HepG2 (cell line): Measurements from ENCODE around the gene ORMDL3. TPM values are rescaled to one million over a fixed set of nuclear protein-coding genes. Genes with fewer than 3 reads are reported as not detected.

Experiments
- ATAC-seq: fragments of 200-7000 bp; cut with Tn5 transposase; 3 replicates; pipeline ENCODE4 v1.9.1; 2020; ENCODE audit warnings: mild to moderate bottlenecking, moderate library complexity
- BruUV-seq: library from RNA; stranded (reverse); fragments of 400-500 nt; replicated peaks from 2 replicates; lab custom pipeline; 2021; lab: Mats Ljungman, UMichigan
- CTCF ChIA-PET: fragments of 300-600 bp; formaldehyde crosslinking; extraction: SDS; loops from one replicate; lab custom pipeline; 2021; ENCODE audit warnings: low total read pairs, inconsistent platforms, low intra/inter-chr PET ratio; lab: Yijun Ruan, JAX
- POLR2A ChIA-PET: fragments of 350-600 bp; sonication (Branson Sonifier 250); formaldehyde crosslinking; loops from one replicate; lab custom pipeline; 2020; ENCODE audit warnings: antibody characterized with exemption, inconsistent platforms; lab: Yijun Ruan, JAX
- DNase-seq: peaks from one replicate; pipeline ENCODE4 v3.0.0-alpha.2; 2015; ENCODE audit warnings: low spot score
- FAIRE-seq: peaks from 3 replicates; lab custom pipeline; 2011; peaks lifted over from hg19 to GRCh38; lab: Jason Lieb, UNC
- H2AFZ ChIP-seq: one replicate; pipeline ENCODE4 v1.6.1; 2011; ENCODE audit warnings: low read length, inconsistent platforms
- H3K27ac ChIP-seq: fragments of 300-600 bp; 3 replicates; pipeline ENCODE4 v1.8.0; 2011; ENCODE audit warnings: mixed run types, mild to moderate bottlenecking, mixed read lengths, low read length, inconsistent platforms; ENCODE audit not compliant: insufficient read depth; ENCODE audit errors: extremely low read length
- H3K27me3 ChIP-seq, 2 experiments: fragments of 200-600 bp in 1 of 2; 2 replicates in 1 of 2; 3 replicates in 1 of 2; pipeline versions ENCODE4 v1.6.0 to v1.8.0; 2011; ENCODE audit warnings: low read length in 2 of 2, mild to moderate bottlenecking in 2 of 2, moderate library complexity in 2 of 2, inconsistent platforms in 1 of 2; ENCODE audit not compliant: insufficient read depth in 2 of 2, control insufficient read depth in 1 of 2
- H3K36me3 ChIP-seq, 2 experiments: fragments of 200-600 bp in 1 of 2; replicated peaks in 1 of 2; 2 replicates in 1 of 2; 3 replicates in 1 of 2; pipeline versions ENCODE4 v1.5.1 to v1.8.0; 2011; ENCODE audit warnings: low read length in 2 of 2, inconsistent platforms in 1 of 2; ENCODE audit not compliant: insufficient read depth in 2 of 2, control insufficient read depth in 1 of 2
- H3K4me1 ChIP-seq: 2 replicates; pipeline ENCODE4 v1.5.1; 2012; ENCODE audit warnings: low read length, inconsistent platforms; ENCODE audit not compliant: insufficient read depth
- H3K4me2 ChIP-seq: 2 replicates; pipeline ENCODE4 v1.6.0; 2011; ENCODE audit warnings: low read depth, low read length, inconsistent platforms
- H3K4me3 ChIP-seq, 3 experiments: fragments of 200-600 bp in 1 of 3; sonication (generic), shearing (Covaris generic) in 1 of 3; replicated peaks in 1 of 3; 2 replicates each; pipeline ENCODE4 v1.5.1; 2011 to 2016; ENCODE audit warnings: low read length in 3 of 3, inconsistent platforms in 2 of 3, low read depth in 2 of 3, mild to moderate bottlenecking in 2 of 3, control low read depth in 1 of 3, mixed read lengths in 1 of 3; ENCODE audit not compliant: insufficient read depth in 1 of 3
- H3K79me2 ChIP-seq: one replicate; pipeline ENCODE4 v1.6.1; 2011; ENCODE audit warnings: low read length, inconsistent platforms; ENCODE audit not compliant: insufficient read depth
- H3K9ac ChIP-seq: 2 replicates; pipeline ENCODE4 v1.6.0; 2011; ENCODE audit warnings: mild to moderate bottlenecking, low read depth, low read length, inconsistent platforms; ENCODE audit not compliant: insufficient read depth
- H3K9me3 ChIP-seq: 2 replicates; pipeline ENCODE4 v1.5.1; 2012; ENCODE audit warnings: mild to moderate bottlenecking, low read length
- H4K20me1 ChIP-seq: 2 replicates; pipeline ENCODE4 v1.6.0; 2011; ENCODE audit warnings: inconsistent platforms, mild to moderate bottlenecking, low read length, moderate library complexity; ENCODE audit not compliant: insufficient read depth
- ARNT2 ChIP-seq: sonication (generic); formaldehyde crosslinking; IDR thresholded peaks from 2 replicates; pipeline ENCODE4 v1.8.0; 2022; ENCODE audit warnings: mild to moderate bottlenecking, low read depth, missing genetic modification reagents, moderate library complexity
- HOXA7 ChIP-seq: sonication (generic); formaldehyde crosslinking; IDR thresholded peaks from 2 replicates; pipeline ENCODE4 v1.8.1; 2022; ENCODE audit warnings: mild to moderate bottlenecking, missing genetic modification reagents, moderate library complexity
- JUND ChIP-seq: sonication (generic); formaldehyde crosslinking; IDR thresholded peaks from 2 replicates; pipeline ENCODE4 v1.8.0; 2022; ENCODE audit warnings: mild to moderate bottlenecking, missing genetic modification reagents
- PAF1 ChIP-seq: IDR thresholded peaks from 2 replicates; pipeline ENCODE4 v1.6.1; 2016; ENCODE audit warnings: missing genetic modification reagents, missing compliant biosample characterization
- POLR2A ChIP-seq, 2 experiments: IDR thresholded peaks; 2 replicates each; pipeline ENCODE4 v1.6.1; 2011; ENCODE audit warnings: low read depth in 2 of 2, low read length in 2 of 2, mild to moderate bottlenecking in 1 of 2, moderate library complexity in 1 of 2; ENCODE audit not compliant: insufficient read depth in 1 of 2
- ZEB1 ChIP-seq: IDR thresholded peaks from 2 replicates; pipeline ENCODE4 v1.6.1; 2012; ENCODE audit warnings: mild to moderate bottlenecking, low read depth, inconsistent platforms; ENCODE audit not compliant: insufficient replicate concordance
- ZMYM2 ChIP-seq: sonication (generic); formaldehyde crosslinking; IDR thresholded peaks from 2 replicates; pipeline ENCODE4 v1.8.0; 2022; ENCODE audit warnings: mild to moderate bottlenecking, missing genetic modification reagents
- ZNF350 ChIP-seq: sonication (generic); formaldehyde crosslinking; IDR thresholded peaks from 2 replicates; pipeline ENCODE4 v1.4.0; 2020; ENCODE audit warnings: mild to moderate bottlenecking, low read depth, missing genetic modification reagents, borderline replicate concordance
- ZNF432 ChIP-seq: sonication (generic); formaldehyde crosslinking; IDR thresholded peaks from 2 replicates; pipeline ENCODE4 v1.5.0; 2020; ENCODE audit warnings: missing genetic modification reagents, mild to moderate bottlenecking, borderline replicate concordance
- ZNF496 ChIP-seq: sonication (generic); formaldehyde crosslinking; IDR thresholded peaks from 2 replicates; pipeline ENCODE4 v1.8.1; 2023; ENCODE audit warnings: mild to moderate bottlenecking, moderate library complexity, missing genetic modification reagents; ENCODE audit not compliant: insufficient replicate concordance
- WGBS: methylation state at CpG from one replicate; pipeline ENCODE4 v1.1.6; 2017; ENCODE audit warnings: low lambda C conversion rate; 5-methylcytosine and 5-hydroxymethylcytosine counted together
- in situ Hi-C: cut with HindIII; loops from 2 replicates; pipeline ENCODE4 v1.10.0; 2017; ENCODE audit warnings: low pct_unique_long_range_greater_than_20kb; ENCODE audit not compliant: extremely low pct_ligation_motif_present
- intact Hi-C: fragments of 100-400 bp; cut with micrococcal nuclease; formaldehyde crosslinking; loops from one replicate; pipeline ENCODE4 v1.10.0; 2022; ENCODE audit not compliant: unreplicated experiment
- polyA plus RNA-seq, 8 experiments: library from polyadenylated mRNA; depleted of rRNA in 3 of 8; stranded (reverse) in 7 of 8; unstranded in 1 of 8; fragments of >200 nt; fragmentation: Illumina TruSeq in 4 of 8; extraction: Trizol in 4 of 8; gene quantifications; 2 replicates each; pipeline versions ENCODE4 v1.2.1 to v1.2.3, GENCODE V29; 2011 to 2016; ENCODE audit warnings: low read depth in 4 of 8, missing spikeins in 1 of 8, mixed read lengths in 1 of 8; ENCODE audit not compliant: insufficient read depth in 1 of 8
- total RNA-seq, 5 experiments: library from RNA; depleted of rRNA; stranded (reverse); fragments of >200 nt; fragmentation: Illumina TruSeq; extraction: Trizol; gene quantifications; 2 replicates each; pipeline ENCODE4 v1.2.3, GENCODE V29; 2016; ENCODE audit warnings: low read depth in 1 of 5
- TF ChIP-seq, protein P1 (sequence below): sonication (generic); formaldehyde crosslinking; IDR thresholded peaks from 2 replicates; pipeline ENCODE4 v1.5.1; 2020; ENCODE audit warnings: mild to moderate bottlenecking, missing genetic modification reagents, borderline replicate concordance
- TF ChIP-seq, protein P2 (sequence below): sonication (generic); formaldehyde crosslinking; IDR thresholded peaks from 2 replicates; pipeline ENCODE4 v1.4.0; 2020; ENCODE audit warnings: low read depth, mild to moderate bottlenecking, missing genetic modification reagents
- TF ChIP-seq, protein P3 (sequence below): sonication (generic); formaldehyde crosslinking; IDR thresholded peaks from 2 replicates; pipeline ENCODE4 v1.5.0; 2020; ENCODE audit warnings: missing genetic modification reagents, mild to moderate bottlenecking, borderline replicate concordance

ORMDL3 gene
- total and polyA plus RNA-seq, 2 of the 13 experiments (the other 11 are each of a cell fraction or from before 2014, with no cell fraction given): 181 to 384 TPM

DNA sequence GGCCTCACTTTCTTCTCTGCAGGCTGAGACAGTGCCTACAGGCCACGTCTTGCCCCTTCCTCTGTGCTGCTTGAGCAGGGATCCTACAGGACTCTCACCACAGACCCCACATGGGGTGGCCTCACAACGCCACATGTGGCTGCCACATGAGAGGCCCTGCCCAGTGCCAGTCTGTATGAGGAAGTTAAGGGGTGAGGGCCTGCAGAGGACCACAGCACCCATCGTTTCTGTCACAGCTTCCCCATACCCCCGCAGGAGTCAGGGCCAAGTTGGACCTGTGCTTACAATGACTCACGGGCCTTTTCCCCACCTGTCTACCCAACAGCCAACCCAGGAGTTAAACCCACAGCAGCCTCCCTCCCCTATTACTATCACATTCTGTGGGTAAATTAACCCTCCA lies 6.1 kb downstream of the ORMDL3 start (continued):
- TF ChIP-seq ZNF350 (CRISPR knock-in tag) (0 out of 2 replicates have a peak, but pooled peaks have one; percentile 7), POLR2A (IDR thresholded peaks at IDR 0.05; ENCODE audit: insufficient read depth in 1 of 2, low read depth in 2 of 2, low read length in 2 of 2) (0 out of 4 replicates have a peak, but pooled peaks of 1 of the 2 experiments have one; percentile 20), PAF1 (CRISPR knock-in tag) (no peak), ZEB1 (no peak), HOXA7 (CRISPR knock-in tag) (no peak)

DNA sequence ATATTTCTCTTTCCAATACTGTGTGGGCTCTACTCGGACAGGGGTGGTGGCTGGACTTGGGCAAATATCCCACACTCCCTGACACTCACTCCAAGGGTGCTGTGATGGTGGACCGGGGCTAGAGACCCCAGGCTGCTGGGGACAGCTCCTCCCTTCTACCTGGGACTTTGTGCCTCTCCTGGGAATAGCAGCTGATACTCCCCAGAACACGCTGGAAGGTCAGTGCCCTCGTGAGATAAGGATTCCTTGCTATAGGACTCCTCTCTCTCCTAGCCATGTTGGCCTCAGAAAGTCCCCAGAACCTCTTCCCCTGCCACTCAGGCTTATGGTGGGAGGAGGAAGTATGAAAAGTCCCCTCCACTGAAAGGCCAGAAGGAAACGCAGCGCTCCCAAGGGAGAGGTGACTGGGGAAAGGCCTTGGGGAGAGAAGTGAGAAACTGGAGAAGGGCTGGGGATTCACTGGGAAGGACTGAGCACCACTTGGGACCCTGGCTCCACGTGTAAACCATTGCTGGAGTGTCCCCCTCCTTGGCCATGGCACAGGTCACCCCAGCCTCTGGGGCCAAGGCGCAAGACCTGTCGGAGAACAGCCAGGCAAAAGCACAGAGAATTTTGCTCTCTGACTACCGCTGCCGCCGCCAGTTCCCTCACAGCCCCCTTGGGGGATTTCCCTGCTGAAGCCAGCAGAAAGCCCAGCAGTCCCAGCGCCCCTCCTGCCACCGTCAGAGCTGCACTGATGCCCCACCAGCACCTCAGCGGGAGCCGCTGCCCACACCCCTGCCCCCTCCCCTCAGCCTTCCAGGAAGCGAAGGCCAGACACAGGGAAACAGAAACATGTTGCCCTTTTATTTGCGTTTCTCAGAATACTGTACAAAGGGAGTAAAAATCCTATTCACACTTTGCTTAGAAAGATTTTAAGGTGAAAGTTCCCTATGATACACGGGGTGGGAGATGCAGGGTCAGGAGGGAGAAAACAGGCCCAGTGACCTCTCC lies 6.9 kb downstream of the ORMDL3 start:
- Histone ChIP-seq H3K9me3 (no peaks in the 10 kb centered on the region), H3K4me1 (peaks cover 95% of the 10 kb centered on the region), H3K27ac (peak overlapping the region; percentile 93), H3K4me3 (no peak overlapping the region), H3K36me3 (peaks cover 25 to 26% of the 10 kb centered on the region in 2 experiments), H3K4me2 (peak overlapping the region; percentile 10; the same call in 1 of the 2 replicates), H4K20me1 (peaks cover 8% of the 10 kb centered on the region; the same call in 1 of the 2 replicates), H3K27me3 (no peaks in the 10 kb centered on the region), H3K79me2 (peaks cover 31% of the 10 kb centered on the region), H2AFZ (no peak overlapping the region), H3K9ac (0 out of 2 replicates have a peak overlapping the region, but pooled peaks have one; percentile 8)
- CTCF ChIA-PET: no interaction called here
- intact Hi-C loops: loop anchor here (10.0 kb wide), 1 partner anchor 184 kb away; the partner anchor contains the start of gene NR1D1
- FAIRE-seq: no peak
- 57% methylated on average over 16 of the region's 19 CpGs for WGBS
- in situ Hi-C loops: loop anchor here (5.0 kb wide), 1 partner anchor 52 kb away; no protein-coding TSS in a partner anchor
- ATAC-seq: no peak
- DNase-seq: no peak
- BruUV-seq: no TSS peak
- POLR2A ChIA-PET: interaction anchor here (1.9 to 2.3 kb wide), 2 partner anchors 16 kb away, joined by 4 to 8 read pairs; no protein-coding TSS in a partner anchor
- 0 out of 2 replicates have a peak, but pooled peaks have one; percentile 44 for TF ChIP-seq ZMYM2 (CRISPR knock-in tag)
- TF ChIP-seq ARNT2: 0 out of 2 replicates have a peak, but pooled peaks have one; percentile 18
- no peak for TF ChIP-seq JUND (CRISPR knock-in tag)
- no peak for TF ChIP-seq ZNF496 (CRISPR knock-in tag)
- TF ChIP-seq, protein P1, sequence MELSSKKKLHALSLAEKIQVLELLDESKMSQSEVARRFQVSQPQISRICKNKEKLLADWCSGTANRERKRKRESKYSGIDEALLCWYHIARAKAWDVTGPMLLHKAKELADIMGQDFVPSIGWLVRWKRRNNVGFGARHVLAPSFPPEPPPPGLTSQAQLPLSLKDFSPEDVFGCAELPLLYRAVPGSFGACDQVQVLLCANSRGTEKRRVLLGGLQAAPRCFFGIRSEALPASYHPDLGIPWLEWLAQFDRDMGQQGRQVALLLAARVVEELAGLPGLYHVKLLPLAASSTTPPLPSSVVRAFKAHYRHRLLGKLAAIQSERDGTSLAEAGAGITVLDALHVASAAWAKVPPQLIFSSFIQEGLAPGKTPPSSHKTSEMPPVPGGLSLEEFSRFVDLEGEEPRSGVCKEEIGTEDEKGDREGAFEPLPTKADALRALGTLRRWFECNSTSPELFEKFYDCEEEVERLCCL: 0 out of 2 replicates have a peak, but pooled peaks have one; percentile 53
- TF ChIP-seq, protein P2, sequence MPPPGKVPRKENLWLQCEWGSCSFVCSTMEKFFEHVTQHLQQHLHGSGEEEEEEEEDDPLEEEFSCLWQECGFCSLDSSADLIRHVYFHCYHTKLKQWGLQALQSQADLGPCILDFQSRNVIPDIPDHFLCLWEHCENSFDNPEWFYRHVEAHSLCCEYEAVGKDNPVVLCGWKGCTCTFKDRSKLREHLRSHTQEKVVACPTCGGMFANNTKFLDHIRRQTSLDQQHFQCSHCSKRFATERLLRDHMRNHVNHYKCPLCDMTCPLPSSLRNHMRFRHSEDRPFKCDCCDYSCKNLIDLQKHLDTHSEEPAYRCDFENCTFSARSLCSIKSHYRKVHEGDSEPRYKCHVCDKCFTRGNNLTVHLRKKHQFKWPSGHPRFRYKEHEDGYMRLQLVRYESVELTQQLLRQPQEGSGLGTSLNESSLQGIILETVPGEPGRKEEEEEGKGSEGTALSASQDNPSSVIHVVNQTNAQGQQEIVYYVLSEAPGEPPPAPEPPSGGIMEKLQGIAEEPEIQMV (CRISPR knock-in tag): no peak
- TF ChIP-seq, protein P3, sequence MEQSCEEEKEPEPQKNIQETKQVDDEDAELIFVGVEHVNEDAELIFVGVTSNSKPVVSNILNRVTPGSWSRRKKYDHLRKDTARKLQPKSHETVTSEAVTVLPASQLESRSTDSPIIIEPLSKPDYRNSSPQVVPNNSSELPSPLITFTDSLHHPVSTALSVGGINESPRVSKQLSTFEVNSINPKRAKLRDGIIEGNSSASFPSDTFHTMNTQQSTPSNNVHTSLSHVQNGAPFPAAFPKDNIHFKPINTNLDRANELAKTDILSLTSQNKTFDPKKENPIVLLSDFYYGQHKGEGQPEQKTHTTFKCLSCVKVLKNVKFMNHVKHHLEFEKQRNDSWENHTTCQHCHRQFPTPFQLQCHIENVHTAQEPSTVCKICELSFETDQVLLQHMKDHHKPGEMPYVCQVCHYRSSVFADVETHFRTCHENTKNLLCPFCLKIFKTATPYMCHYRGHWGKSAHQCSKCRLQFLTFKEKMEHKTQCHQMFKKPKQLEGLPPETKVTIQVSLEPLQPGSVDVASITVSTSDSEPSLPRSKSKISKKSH (CRISPR knock-in tag): 0 out of 2 replicates have a peak, but pooled peaks have one; percentile 48
- TF ChIP-seq ZNF432: no peak
